HG02840 (cell line): ENCODE results near the gene RNU1-3.
A peak's percentile ranks its signal among the peaks of the same experiment; 100 is the strongest.
"Not testable (repeated sequence)": the region's sequence is repeated elsewhere in the genome, so short reads cannot be mapped to it uniquely, and the experiment has no call there.

ENCODE experiments used
- ATAC-seq: cut with Tn5 transposase; IDR thresholded peaks from one replicate; pipeline ENCODE4 v1.9.1; 2021; ENCODE audit warnings: mild to moderate bottlenecking, moderate library complexity, moderate number of reproducible peaks; ENCODE audit not compliant: unreplicated experiment, low FRiP score

The RNU1-3 gene

DNA sequence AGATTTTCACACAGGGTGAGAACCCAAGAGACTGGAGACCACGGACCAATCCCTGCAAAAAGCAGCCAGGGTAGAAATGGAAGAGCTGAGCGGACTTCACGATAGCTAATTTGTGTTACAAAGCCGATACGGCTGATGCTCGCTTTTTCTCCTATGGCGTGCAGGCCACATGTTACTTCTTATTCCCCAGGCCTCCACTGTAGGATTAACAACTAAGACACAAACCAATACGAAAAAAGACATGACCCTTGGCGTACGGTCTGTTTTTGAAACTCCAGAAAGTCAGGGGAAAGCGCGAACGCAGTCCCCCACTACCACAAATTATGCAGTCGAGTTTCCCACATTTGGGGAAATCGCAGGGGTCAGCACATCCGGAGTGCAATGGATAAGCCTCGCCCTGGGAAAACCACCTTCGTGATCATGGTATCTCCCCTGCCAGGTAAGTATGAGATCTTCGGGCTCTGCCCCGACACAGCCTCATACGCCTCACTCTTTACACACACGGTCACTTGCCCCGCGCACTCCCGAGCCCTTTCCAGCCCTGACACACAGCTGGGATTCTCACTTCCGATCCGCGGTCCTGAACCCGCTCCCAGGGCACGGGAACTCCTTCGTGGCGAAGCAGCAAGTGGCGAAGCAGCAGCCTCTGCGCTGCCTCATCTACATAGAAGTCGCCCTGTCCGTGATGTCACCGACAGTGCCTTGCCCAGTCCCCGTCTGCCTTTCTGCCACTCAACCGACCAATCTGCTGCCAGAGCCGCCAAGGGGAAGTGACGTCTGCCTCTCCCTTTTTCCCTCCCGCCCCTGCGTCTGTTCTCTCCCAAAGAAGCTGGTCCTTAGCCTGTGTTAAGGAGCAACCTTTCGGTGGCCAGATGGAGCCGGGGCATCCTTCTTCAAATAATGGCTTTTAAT lies at the start of gene RNU1-3:
Gene RNU1-3 (minus strand): TSS at position 447 of the 912 bp plus-strand sequence.
- ATAC-seq, result peak; percentile 96

DNA sequence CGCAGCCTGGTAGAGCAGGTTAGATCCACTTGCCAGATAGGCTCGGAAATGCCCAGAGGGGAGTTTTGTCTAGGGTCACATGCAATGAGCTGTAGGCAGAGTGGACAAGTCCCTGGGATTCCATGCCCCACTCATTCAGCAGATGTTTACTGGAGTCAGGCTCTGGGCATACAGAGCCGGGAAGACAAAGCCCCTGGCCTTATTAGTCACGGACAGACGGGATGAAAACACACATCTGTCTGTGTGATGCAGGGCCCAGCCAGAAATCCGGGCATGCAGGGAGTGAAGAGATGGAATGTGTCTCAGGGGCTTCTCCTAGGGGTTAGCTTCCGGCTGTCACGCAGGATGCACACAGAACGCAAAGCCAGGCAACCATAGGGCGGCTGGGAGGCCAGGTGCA lies 46.7 kb upstream of the RNU1-3 start:
- not testable (repeated sequence) for ATAC-seq

DNA sequence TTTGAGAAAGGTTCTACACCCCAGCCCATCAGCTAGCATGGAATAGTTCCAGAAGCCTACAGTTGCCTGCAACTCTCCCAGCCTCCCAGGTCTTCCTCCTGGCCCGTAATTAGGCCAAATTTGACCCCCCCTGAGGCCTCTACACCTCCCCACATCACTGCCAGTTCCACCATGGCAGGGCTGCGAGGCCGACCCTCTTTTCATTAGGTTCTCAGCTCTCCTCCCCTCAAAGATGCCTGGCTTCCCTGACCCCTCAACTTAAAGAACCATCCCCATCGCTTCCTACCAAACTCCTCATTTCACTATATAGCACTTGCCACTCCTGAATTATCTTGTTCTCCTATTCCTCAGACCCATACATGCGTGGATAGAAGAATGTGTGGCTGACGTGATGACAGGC lies 46.2 kb upstream of the RNU1-3 start:
- not testable (repeated sequence) for ATAC-seq

DNA sequence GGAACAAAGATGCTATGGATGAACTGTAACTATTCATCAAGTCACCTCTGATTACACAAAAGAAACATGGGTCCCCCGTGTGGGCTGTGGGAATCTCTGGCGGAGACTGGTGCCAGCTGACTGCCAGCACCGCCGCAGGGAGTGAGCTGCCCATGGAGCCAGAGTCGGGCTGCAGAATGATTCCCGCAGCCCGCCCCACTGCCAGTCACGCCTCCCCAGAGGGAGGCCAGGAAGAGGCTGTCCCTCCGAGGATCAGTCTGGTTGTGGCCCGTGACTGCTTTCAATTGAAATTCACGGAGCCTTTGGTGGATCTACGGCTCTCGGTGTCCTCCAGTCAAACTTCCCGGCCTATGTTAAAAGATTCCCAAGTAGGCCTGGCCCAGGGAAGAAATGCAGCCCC lies 45.8 kb upstream of the RNU1-3 start:
- ATAC-seq, result not testable (repeated sequence)

DNA sequence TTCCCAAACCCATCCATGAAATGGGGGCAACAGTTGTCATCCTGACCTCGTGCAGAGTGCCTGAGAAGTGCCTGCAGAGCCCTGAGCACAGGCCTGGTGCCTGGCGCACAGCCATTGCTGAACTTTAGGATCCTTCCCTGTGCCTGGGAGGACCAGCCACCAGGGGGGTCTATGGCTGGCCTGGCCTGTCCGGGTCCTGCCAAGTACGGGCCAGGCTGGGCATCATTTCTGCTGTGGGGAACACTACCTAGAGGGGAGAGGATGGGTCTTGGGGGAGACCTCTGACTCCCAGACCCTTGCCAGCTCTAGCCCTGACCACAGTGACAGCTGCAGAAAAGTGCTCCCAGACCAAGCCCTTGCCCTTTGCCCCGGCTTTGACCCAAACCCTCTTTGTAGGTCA lies 45.4 kb upstream of the RNU1-3 start:
- not testable (repeated sequence) for ATAC-seq

DNA sequence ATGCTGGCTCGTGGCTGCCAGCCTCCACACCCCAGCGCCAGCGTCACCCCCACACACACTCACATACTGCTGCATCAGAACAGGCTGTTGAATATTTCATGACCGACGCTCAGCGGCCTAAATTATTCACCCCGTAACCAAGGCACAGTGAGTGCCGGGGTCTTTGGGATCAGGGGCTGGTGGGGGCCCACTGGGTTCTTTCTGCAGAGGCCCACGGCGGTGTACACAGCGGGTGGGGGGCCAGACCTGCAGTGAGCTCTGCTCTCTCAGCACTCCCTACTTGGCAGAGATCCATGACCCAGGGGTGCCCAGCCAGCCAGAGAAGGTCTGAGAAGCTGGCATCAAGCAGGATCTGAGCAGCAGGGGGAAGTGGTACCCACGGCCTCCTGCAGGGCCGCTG lies 43.9 kb upstream of the RNU1-3 start:
- ATAC-seq, result not testable (repeated sequence)

DNA sequence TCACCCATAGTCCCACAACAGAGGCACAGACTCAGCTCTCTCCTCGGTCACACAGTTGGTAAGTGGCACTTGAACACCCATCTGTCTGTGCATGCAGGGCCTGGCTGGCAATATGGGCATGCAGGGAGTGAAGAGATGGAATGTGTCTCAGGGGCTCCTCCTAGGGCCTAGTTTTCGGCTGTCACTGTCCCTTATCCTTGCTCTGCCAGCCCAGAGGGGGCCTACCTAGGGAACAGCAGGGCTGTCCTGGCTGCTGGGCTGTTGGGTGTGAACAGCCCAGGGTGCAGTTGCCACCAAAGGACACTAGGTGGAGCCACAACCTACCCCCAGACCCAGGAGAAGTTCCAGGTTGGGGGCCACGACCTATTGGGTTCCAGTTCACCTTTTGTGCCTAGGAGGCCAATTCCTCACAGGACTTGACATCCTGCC lies 42.9 kb upstream of the RNU1-3 start:
- not testable (repeated sequence) for ATAC-seq

DNA sequence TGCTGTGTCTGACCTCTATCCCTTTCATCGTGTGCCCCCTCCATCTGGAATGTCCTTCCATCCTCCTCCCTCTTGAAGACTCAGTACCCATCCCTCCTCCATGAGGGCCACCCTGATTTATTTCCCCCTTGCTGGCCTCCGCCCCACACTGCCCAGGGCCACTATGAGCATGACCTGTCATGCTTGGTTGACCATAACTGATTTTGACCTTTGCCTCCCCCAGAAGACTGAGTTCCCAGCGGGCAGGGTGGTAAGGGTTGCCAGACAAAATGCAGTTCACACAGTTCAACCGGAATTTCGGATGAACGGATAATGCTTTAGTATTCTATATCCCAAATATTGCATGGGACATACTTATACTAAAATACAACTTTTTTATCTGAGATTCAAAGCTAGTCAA lies 42.0 kb upstream of the RNU1-3 start:
- not testable (repeated sequence) for ATAC-seq

DNA sequence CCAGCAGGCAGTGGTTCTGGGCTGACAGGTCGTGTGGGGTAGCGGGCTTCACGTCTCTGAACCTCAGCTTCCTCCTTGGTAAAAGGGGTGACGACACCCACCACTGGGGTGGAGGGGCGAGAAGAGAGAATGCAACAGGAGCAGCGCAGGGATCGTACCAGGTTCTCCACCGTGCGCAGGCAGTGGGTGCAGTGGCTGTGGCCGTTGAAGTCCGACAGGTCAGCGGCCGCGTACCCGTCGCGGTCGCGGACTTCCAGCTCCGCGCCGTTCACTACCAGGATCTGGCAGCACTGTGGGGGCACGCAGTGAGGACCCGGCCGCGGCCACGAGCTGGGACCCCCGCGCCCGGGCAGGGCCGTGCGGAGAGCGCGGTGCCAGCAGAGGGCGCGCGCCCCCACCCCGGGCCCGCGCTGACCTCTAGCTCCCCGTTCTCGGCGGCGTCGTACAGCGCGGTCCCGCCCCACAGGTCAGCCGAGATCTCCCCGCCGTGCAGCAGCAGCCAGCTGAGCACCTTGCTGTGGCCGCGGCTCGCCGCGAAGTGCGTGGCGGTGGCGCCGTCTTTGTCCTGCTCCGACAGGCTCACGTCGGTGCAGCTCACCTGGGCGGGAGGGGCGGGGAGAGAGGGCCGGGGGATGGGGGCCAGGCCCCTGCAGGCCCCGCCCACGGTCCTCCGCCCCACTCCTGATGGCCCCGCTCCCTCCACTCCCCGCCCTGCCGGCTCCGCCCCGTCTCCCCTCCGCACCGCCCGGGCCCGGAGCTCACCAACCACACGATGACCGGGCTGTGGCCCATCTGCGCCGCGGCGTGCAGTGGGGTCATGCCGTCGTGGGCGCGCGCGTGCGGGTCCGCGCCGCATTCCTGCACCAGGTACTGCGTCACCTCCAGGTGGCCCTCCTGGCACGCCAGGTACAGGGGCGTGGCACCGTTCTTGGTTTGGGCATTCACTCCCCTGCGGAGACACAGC lies 40.7 kb upstream of the RNU1-3 start:
- not testable (repeated sequence) for ATAC-seq

DNA sequence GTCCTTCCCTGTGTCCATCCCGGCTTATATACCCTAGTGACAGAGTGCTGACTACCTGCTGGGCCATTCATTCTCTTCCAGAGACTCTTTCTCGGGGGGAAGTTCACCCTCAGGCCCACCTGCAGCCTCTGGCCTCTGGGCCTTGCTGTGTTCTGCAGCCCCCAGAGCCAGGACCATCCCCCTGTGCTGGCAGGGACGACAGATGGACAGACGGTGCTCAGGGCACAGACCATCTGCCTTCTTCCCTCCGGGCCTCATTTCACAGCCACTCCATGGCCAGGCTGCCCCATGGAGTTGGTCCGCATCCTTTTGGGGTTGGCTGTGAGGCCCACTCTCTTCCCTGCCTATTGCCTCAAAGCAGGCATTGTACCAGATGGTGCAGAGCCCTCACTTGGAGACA lies 39.6 kb upstream of the RNU1-3 start:
- ATAC-seq, result not testable (repeated sequence)

DNA sequence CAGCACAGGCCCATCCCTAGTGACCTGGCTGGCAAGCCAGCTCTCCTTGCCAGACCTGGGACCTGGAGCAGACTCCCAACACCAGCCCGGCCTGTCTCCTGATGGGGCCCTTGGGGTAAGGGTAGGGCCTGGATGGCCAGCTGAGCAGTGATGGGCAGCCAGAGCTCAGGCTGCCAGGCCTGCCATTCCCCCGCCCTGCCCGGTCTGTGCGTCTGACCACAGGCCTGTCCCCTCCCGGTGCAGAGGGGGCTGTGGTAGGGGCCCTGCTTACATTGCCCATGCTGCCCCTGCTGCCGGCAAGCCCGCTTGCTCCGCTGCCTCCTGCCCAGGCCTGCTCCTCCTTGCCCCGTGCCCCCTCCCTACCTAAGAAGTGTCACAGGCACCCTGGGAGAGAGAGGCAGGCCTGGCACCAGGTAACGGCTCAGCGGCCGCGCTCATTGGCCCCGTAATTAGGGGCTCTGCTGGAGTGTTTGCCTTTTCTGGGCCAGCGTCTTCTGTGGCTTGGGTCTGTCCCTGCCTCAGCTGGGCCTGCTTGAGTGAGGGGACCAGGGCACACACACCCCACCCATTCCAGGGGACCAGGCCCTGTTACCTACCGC lies 37.9 kb upstream of the RNU1-3 start:
- ATAC-seq, result not testable (repeated sequence)

DNA sequence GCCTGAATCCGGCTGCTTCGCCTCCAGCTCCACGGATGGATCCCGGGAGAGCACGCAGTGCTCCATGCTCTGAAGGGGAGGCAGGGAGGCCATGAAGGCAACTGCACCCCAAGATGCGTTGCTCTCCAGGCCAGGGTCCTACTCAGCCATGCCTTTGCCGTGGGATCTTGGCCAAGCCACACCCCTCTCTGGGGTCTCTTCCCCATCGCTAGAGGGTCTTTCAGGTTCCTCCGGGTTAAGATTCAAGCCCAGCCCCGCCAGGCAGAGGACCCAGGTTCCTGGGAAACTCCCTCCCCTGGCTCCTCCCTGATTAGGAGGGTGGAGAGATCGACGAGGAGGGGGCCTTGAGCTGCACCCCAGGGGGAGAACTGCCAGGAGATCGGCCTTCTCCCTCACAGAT lies 37.3 kb upstream of the RNU1-3 start:
- ATAC-seq, result not testable (repeated sequence)

DNA sequence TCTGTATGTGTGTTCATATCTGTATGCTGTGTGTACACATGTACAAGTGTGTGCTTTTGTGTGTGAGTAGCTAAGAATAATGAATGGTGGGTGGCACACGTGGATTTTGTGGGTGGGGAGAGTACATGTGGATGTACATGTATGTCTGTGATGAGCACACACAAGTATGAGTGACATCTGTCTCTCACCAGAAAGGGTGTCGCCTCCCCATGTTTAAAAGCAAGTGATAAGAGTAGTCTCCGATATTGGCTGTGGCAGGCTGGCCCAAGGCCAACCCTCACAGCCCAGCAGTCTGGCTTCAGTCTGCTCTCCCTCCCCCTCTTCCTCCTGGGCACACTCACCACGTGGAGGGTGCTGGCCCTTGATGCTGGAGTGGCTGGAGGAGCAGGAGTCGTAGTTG lies 36.9 kb upstream of the RNU1-3 start:
- ATAC-seq, result not testable (repeated sequence)

DNA sequence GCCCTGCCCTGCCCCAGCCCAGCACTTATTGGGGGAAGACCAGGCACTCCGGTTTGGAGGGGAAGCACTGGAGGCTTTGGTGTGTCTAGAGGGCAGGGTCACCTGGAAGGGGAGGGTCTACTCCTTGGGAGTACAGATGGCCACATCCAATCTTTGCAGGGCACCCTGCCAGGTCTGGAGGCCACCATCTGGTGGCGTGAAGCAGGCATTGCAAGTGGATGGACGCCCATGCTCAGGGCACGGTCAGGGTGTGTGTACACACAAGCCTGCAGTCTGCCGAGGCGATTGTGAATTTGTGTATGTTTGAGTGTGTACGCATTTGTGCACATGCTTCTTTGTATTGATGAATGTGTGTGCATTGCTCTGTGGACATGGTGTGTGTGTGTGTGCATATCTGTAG lies 36.4 kb upstream of the RNU1-3 start:
- ATAC-seq, result not testable (repeated sequence)

DNA sequence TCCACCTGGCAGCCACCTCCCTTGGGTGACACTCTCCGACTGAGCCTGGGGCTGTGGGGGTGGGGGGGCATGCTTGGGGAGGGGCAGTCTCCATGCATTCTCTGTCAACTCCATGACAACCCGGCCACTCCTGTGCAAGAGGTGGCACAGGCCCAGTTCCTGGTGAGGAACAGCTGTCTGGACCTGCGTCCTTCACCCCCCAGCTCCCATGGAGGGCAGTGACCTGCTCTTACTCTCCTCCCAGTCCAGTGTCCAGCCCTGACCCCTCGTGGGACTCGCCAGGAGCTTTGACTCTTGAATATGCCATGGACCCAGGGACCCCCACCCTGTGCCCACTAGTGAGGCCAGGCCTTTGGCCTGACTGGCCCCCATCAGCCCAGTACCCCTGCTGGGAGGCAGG lies 35.5 kb upstream of the RNU1-3 start:
- not testable (repeated sequence) for ATAC-seq

DNA sequence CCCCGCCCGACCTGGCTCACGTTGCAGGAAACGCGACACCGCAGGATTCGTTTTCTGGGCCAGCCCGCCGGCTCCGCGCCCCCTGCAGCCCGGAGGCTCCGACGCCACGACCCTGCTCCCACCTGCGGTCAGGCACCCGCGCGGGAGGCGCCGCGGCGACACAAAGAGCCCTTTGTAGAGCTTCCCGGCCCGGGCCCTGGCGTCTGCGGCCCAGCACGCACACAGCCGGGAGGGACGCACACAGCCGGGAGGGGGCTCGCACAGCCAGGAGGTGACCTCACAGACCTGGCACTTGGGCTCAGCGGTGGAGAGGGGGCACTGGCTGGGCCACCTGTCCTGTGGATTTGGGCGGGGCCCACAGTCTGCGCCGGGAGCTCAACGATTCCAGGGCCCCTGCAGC lies 34.4 kb upstream of the RNU1-3 start:
- not testable (repeated sequence) for ATAC-seq

DNA sequence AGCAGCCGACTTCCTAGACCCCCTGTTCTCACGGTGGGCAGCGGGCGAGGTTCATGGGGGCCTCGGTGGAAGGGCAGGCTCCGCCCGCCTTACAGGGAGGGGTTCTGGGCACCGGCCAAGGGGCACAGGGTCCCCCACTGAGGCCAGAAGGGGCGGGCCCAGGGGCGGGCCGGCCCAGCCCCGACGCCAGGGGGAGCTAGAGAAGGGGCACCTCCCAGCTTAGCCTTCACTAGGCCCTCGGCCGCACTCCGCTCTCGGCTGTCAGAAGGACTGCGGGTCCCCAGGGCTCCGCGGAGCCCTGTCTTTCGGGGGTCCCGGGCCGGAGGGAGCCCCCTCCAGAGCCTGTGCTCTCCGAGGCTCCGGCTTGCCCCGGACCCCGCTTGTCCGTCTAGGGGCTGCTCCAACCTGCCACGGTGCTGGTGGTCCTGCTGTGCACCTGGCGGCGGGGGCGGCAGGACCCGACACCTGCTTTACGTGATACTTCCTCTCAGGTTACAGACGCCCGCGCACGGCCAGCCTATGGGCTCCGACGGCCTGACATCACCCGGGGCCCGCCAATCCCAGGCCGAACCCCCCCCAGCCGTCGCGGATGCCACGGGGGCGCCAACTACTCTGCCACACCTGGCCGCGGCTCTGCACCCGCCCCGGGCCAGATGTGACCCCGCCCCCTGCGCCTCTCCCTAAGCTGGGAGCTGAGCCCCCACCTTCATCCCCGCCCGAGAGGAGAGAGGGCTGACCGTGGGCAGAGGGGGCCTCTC lies 33.6 kb upstream of the RNU1-3 start:
- ATAC-seq, result not testable (repeated sequence)

DNA sequence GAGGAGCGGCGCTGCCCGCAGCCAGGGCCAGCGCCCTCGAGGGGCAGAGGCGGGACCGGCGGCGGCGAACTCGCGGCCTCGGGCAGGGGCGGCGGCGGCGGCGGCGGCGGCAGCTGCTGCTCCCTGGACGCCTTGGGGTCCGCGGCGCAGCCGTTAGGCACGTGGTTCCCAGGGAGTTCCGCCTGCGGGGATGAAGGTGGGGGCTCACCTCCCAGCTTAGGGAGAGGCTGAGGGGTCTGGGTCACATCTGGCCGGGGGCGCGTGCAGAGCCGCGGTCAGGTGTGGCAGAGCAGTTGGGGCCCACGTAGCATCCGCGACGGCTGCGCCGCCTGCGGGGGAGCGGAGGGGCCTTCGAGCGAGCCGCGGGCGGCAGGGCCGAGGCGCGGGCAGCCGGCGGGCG lies 32.7 kb upstream of the RNU1-3 start:
- ATAC-seq, result not testable (repeated sequence)

DNA sequence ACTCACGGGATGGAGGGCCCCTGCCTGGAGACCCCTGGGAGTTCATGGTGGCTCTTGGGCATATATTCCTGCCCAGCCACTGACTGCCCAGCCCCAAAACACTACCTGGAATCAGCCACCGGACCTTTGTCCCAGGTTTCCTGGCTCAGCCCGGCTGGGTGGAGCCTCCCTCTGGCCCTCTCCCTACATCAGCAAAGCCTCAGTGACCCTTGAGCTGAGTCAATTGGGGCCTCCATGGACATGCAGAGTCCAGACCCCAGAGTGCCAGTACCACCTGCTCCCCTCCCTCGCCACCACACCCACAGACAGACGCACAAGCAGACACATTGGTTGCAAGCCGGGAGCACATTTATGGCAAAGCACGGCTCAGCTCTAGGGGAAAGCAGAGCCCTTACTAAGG lies 30.4 kb upstream of the RNU1-3 start:
- not testable (repeated sequence) for ATAC-seq
